Thoracic aorta (tissue), 2 donors: Measurements from ENCODE around the gene FTCDNL1. TPM values are rescaled to one million over a fixed set of nuclear protein-coding genes. Genes with fewer than 3 reads are reported as not detected.

Experiments
- ATAC-seq: fragments of 150-250 bp; one replicate; pipeline ENCODE4 v1.8.0; 2017; ENCODE audit warnings: low read depth; ENCODE audit not compliant: insufficient number of reproducible peaks, low FRiP score
- DNase-seq: peaks from one replicate; pipeline ENCODE4 v3.0.0-alpha.2; 2020; ENCODE audit warnings: low spot score
- H3K27ac ChIP-seq, 2 donors: fragments of 200-600 bp; sonication (generic); 1 replicate in 1 of 2; 2 replicates in 1 of 2; pipeline ENCODE4 v1.5.1; 2016; ENCODE audit warnings: mild to moderate bottlenecking in 2 of 2, moderate library complexity in 2 of 2
- H3K27me3 ChIP-seq: fragments of 200-600 bp; sonication (generic); replicated peaks from 2 replicates; pipeline ENCODE4 v1.6.0; 2016; ENCODE audit warnings: mild to moderate bottlenecking; ENCODE audit not compliant: insufficient read depth
- H3K36me3 ChIP-seq: fragments of 200-600 bp; sonication (generic); one replicate; pipeline ENCODE4 v1.5.1; 2016
- H3K4me1 ChIP-seq, 2 donors: fragments of 200-600 bp; sonication (generic); 1 replicate in 1 of 2; 2 replicates in 1 of 2; pipeline versions ENCODE4 v1.5.1 to v1.6.0; 2016; ENCODE audit warnings: low read depth in 2 of 2, mild to moderate bottlenecking in 1 of 2; ENCODE audit not compliant: control insufficient read depth in 1 of 2
- H3K4me3 ChIP-seq: fragments of 200-600 bp; sonication (generic); 2 replicates; pipeline ENCODE4 v1.5.1; 2016; ENCODE audit warnings: mild to moderate bottlenecking
- H3K9me3 ChIP-seq: fragments of 200-600 bp; sonication (generic); 2 replicates; pipeline ENCODE4 v1.5.1; 2016
- total RNA-seq, 2 donors: library from RNA; depleted of rRNA; stranded (reverse); fragments of >200 nt; gene quantifications; one replicate each; pipeline versions ENCODE4 v1.1.0 to v1.2.3, GENCODE V29; 2016
- TF ChIP-seq, protein P1 (sequence below): fragments of 200-600 bp; sonication (generic); IDR thresholded peaks from one replicate; pipeline ENCODE4 v1.5.1; 2019; ENCODE audit warnings: antibody characterized with exemption

FTCDNL1 gene
- total RNA-seq, 2 donors from 2014 or later = 3.4 TPM; not detected in 1

DNA sequence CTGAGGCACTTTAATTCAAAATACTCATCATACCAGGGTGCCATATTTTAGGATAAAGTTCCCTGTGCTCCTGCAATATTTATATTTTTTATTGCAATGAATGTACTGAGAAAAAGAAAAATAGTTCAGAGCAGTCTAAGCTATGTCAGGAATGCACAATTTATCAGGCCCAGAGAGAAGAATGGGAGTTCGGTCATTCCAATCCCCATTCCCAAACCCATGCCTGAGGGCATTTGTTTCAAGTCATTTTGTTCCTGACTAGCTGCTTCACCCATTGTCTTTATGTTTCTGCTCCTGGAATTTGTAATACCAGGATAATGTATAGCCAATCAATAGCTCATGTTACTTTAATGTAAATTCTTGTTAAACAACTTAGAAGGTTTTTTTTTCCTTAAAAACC lies 24.4 kb upstream of the FTCDNL1 start:
- Histone ChIP-seq H3K9me3 (peaks cover 8% of the 10 kb centered on the region), H3K27ac (no peak overlapping the region), H3K4me1 (no peaks in the 10 kb centered on the region), H3K27me3 (no peaks in the 10 kb centered on the region), H3K36me3 (no peaks in the 10 kb centered on the region), H3K4me3 (no peak overlapping the region)
- TF ChIP-seq, protein P1, sequence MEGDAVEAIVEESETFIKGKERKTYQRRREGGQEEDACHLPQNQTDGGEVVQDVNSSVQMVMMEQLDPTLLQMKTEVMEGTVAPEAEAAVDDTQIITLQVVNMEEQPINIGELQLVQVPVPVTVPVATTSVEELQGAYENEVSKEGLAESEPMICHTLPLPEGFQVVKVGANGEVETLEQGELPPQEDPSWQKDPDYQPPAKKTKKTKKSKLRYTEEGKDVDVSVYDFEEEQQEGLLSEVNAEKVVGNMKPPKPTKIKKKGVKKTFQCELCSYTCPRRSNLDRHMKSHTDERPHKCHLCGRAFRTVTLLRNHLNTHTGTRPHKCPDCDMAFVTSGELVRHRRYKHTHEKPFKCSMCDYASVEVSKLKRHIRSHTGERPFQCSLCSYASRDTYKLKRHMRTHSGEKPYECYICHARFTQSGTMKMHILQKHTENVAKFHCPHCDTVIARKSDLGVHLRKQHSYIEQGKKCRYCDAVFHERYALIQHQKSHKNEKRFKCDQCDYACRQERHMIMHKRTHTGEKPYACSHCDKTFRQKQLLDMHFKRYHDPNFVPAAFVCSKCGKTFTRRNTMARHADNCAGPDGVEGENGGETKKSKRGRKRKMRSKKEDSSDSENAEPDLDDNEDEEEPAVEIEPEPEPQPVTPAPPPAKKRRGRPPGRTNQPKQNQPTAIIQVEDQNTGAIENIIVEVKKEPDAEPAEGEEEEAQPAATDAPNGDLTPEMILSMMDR = no peak
- DNase-seq (no peak), ATAC-seq (no peak)

DNA sequence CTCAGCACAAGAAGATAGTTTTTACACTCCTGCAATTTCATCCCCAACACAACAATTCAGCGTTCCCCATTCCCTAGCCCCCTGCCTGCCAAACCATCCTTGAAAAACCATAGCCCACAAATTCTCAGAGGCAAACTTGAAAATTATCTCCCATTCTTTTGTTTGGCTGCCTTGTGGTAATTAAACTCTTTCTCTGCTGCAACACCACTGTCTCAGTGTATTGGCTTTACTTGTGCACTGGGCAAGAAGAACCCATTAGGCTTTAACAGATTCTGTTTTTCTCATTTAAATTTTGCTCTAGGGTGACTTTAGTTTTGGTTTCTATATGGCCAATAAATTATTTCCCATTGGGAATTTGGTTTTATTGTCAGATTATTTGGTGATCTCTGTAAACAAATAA lies 23.2 kb upstream of the FTCDNL1 start:
- ATAC-seq (no peak), DNase-seq (no peak)
- Histone ChIP-seq H3K27me3 (no peaks in the 10 kb centered on the region), H3K4me1 (no peaks in the 10 kb centered on the region), H3K27ac (no peak overlapping the region), H3K9me3 (peaks cover 8% of the 10 kb centered on the region), H3K36me3 (no peaks in the 10 kb centered on the region), H3K4me3 (no peak overlapping the region)
- TF ChIP-seq, protein P1 = no peak

DNA sequence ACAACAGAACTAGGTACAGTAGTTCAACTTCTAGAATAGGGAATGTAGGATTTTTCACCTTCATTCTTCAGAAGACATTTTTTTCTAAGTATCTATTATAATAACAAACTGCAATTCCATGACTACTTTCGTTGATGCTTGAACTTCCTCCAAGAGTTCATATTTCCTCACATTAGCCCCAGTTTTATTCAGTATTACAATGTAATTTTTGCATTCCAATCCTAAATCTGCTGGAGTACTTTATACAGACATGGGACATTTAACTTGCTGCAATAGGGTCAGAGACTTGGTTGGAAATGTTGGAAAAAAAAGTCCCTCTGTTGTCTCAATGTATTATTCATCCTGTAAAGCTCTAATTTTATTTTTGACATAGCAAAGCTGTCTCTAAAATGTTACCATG lies 19.6 kb upstream of the FTCDNL1 start:
- H3K27me3 ChIP-seq = no peaks in the 10 kb centered on the region
- H3K4me1 ChIP-seq = no peaks in the 10 kb centered on the region
- no peak for DNase-seq
- TF ChIP-seq, protein P1 = no peak
- H3K27ac ChIP-seq = no peak overlapping the region
- no peaks in the 10 kb centered on the region for H3K36me3 ChIP-seq
- no peak overlapping the region for H3K4me3 ChIP-seq
- no peak for ATAC-seq
- peaks cover 8% of the 10 kb centered on the region for H3K9me3 ChIP-seq

DNA sequence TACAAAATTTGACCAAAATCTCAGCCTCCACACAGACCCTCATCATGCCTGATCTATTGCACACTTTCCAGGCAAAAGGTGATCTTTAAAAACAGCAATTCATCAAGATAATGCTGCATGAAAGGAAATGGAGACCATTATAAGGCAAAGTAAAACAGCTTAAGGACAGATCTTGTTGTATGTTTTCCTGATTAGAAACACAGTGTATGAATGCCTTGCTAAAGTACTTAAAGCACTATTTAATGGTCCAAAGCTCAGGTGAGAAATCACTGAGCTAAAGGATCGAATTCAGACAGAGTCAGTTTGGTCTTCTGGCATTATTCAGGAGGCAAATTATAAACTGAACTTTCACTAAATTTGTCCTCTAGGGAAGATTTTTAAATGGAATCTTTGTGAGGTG lies 18.7 kb upstream of the FTCDNL1 start:
- TF ChIP-seq, protein P1 = no peak
- ATAC-seq (no peak), DNase-seq (no peak)
- H3K27ac ChIP-seq = no peak overlapping the region
- no peaks in the 10 kb centered on the region for H3K4me1 ChIP-seq
- H3K4me3 ChIP-seq = no peak overlapping the region
- no peaks in the 10 kb centered on the region for H3K36me3 ChIP-seq
- H3K27me3 ChIP-seq = no peaks in the 10 kb centered on the region
- peaks cover 6% of the 10 kb centered on the region for H3K9me3 ChIP-seq

DNA sequence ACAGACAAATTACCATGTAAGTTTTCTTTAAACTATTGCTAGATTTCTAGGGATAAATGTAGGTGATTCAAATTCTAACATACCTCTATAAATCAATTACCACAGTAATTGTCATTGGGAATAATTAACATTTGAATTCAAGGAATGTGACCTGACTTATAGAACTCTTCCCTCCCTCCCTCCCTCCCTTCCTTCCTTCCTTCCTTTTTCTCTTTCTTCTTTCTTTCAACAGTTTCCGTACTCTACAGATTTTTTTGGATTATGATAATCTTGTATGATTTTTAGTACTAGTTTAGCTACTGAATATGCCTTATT lies 18.2 kb upstream of the FTCDNL1 start:
- no peak overlapping the region for H3K27ac ChIP-seq
- TF ChIP-seq, protein P1 = no peak
- H3K9me3 ChIP-seq = peaks cover 1% of the 10 kb centered on the region
- H3K4me1 ChIP-seq = no peaks in the 10 kb centered on the region
- no peaks in the 10 kb centered on the region for H3K36me3 ChIP-seq
- ATAC-seq (no peak), DNase-seq (no peak)
- H3K27me3 ChIP-seq = no peaks in the 10 kb centered on the region
- no peak overlapping the region for H3K4me3 ChIP-seq
